Measurements from ENCODE around the gene AOPEP. TPM values are rescaled to one million over a fixed set of nuclear protein-coding genes. Genes with fewer than 3 reads are reported as not detected.
A peak's percentile ranks its signal among the peaks of the same experiment; 100 is the strongest.

AOPEP gene
- total RNA-seq, 2 experiments from 2014 or later = 13.5 to 17.0 TPM

- CTCF ChIA-PET = no interaction called here
- no peak for DNase-seq
- Mint-ChIP-seq H3K27ac (no peak overlapping the region), H3K36me3 (ENCODE audit: low read depth) (no peaks in the 10 kb centered on the region), H3K4me3 (no peak overlapping the region), H3K27me3 (no peaks in the 10 kb centered on the region), H3K9me3 (no peaks in the 10 kb centered on the region), H3K4me1 (peaks cover 10% of the 10 kb centered on the region)
- POLR2A ChIA-PET = no interaction called here
Measured at GRCh38 chr9:94985649-94986048, 259.1 kb downstream of the AOPEP start.

DNA sequence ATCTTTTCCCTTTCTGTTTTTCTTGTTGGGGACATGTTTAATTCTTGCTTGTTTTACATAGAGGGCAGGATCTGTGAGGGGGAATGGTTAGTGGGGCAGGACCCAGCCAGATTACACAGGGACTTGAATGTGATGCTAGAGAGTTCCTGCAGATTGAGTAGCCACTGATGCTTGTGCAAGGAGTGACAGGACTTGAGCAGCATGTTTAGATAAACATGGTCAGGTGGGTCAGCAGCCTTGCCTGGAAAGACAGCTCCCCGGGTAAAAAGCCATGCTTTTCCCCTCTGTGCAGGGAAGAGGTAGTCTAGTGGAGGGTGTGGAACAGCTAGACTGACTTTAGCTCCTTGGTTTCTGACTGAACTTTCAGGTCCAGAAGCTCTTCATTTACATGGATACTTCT lies 261.2 kb downstream of the AOPEP start:
- ChIA-PET POLR2A (no interaction called here), CTCF (no interaction called here)
- H3K9me3 Mint-ChIP-seq = no peaks in the 10 kb centered on the region
- H3K27ac Mint-ChIP-seq = no peak overlapping the region
- no peak overlapping the region for H3K4me3 Mint-ChIP-seq
- DNase-seq = no peak
- H3K36me3 Mint-ChIP-seq (ENCODE audit: low read depth) = no peaks in the 10 kb centered on the region
- H3K27me3 Mint-ChIP-seq = no peaks in the 10 kb centered on the region
- H3K4me1 Mint-ChIP-seq = peaks cover 10% of the 10 kb centered on the region

DNA sequence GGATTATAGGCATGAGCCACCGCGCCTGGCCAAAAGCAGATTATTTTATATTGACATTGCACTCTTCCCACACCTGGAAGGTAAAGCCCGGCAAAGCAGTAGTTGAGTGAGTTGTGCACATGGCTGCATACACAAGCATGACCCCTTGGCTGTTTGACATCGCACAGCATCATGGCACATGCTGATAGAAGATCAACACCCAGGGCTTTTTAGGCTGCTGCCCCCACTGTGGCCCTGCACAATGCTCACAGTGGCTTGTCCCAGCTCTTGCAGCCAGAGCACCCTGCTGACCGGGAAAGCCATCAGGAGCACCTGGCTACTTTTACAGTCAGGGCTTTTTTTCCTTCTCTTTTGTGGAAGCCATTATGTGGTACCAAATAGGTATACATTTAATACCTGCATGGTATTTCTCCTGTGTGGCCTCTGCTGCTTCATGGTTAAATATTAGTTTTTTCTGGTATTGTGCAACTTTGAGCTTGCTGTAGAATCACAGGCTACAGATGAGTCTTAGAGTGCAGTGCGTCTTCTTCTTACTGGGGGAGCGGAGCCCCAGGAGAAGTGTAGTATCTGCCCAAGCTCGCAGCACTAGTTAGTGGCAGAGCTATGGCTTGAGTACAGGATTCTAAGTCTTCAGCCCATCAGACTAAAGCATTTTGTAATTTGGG lies 264.5 kb downstream of the AOPEP start:
- POLR2A ChIA-PET = no interaction called here
- no peak for DNase-seq
- H3K27ac Mint-ChIP-seq = no peak overlapping the region
- H3K4me1 Mint-ChIP-seq = no peaks in the 10 kb centered on the region
- no peaks in the 10 kb centered on the region for H3K27me3 Mint-ChIP-seq
- no peaks in the 10 kb centered on the region for H3K36me3 Mint-ChIP-seq (ENCODE audit: low read depth)
- H3K4me3 Mint-ChIP-seq = no peak overlapping the region
- no peaks in the 10 kb centered on the region for H3K9me3 Mint-ChIP-seq
- CTCF ChIA-PET = no interaction called here

GRCh38 chr9:94991961-94992907 lies 265.7 kb downstream of the AOPEP start:
- Mint-ChIP-seq H3K4me3 (no peak overlapping the region), H3K9me3 (no peaks in the 10 kb centered on the region), H3K36me3 (ENCODE audit: low read depth) (no peaks in the 10 kb centered on the region), H3K27ac (no peak overlapping the region), H3K27me3 (no peaks in the 10 kb centered on the region), H3K4me1 (no peaks in the 10 kb centered on the region)
- DNase-seq = no peak
- CTCF ChIA-PET = no interaction called here
- POLR2A ChIA-PET = no interaction called here

GRCh38 chr9:94993160-94993820 lies 266.8 kb downstream of the AOPEP start:
- no peaks in the 10 kb centered on the region for H3K36me3 Mint-ChIP-seq (ENCODE audit: low read depth)
- no peak overlapping the region for H3K4me3 Mint-ChIP-seq
- no peaks in the 10 kb centered on the region for H3K27me3 Mint-ChIP-seq
- POLR2A ChIA-PET = no interaction called here
- no peaks in the 10 kb centered on the region for H3K9me3 Mint-ChIP-seq
- CTCF ChIA-PET = no interaction called here
- no peak overlapping the region for H3K27ac Mint-ChIP-seq
- no peaks in the 10 kb centered on the region for H3K4me1 Mint-ChIP-seq
- DNase-seq = no peak

- CTCF ChIA-PET = no interaction called here
- no peak for DNase-seq
- H3K27ac Mint-ChIP-seq = no peak overlapping the region
- no peak overlapping the region for H3K4me3 Mint-ChIP-seq
- H3K9me3 Mint-ChIP-seq = no peaks in the 10 kb centered on the region
- POLR2A ChIA-PET = no interaction called here
- no peaks in the 10 kb centered on the region for H3K27me3 Mint-ChIP-seq
- no peaks in the 10 kb centered on the region for H3K36me3 Mint-ChIP-seq (ENCODE audit: low read depth)
- no peaks in the 10 kb centered on the region for H3K4me1 Mint-ChIP-seq
Measured at GRCh38 chr9:94993821-94994165, 267.3 kb downstream of the AOPEP start.

DNA sequence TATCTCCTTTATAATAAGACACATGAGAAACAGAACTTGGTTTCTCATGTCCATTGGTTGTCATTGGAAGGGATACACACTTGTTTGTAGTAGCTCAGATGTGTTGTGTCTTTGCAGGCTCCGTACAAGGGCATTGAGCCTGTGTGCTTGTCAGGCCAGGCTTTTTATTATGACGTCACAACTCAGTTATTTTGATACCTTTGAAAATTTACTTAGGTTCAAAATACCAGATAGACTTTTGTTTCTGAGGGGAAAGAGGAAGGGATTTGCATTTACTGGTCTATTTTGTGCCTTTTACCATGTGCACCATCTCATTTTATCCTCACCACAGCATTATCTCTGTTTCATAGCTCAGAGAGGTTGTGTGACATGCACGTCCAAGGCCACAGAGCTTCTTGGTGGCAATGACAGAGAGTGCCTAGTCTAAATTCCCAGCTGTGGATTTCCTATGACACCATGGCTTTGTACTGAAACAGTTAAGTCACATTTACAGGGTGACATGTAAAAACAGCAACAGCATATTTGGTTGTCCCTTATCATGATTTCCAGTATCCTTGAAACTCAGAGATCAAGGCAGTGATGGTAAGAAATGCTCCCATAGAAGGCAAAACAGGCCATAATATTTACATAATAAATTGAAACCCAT lies 268.7 kb downstream of the AOPEP start:
- no peaks in the 10 kb centered on the region for H3K36me3 Mint-ChIP-seq (ENCODE audit: low read depth)
- no peaks in the 10 kb centered on the region for H3K4me1 Mint-ChIP-seq
- H3K9me3 Mint-ChIP-seq = no peaks in the 10 kb centered on the region
- no peak overlapping the region for H3K4me3 Mint-ChIP-seq
- DNase-seq = no peak
- no peaks in the 10 kb centered on the region for H3K27me3 Mint-ChIP-seq
- CTCF ChIA-PET = interaction anchor here (1.7 kb wide), 1 partner anchor 211 kb away, joined by 4 read pairs; no protein-coding TSS in a partner anchor
- POLR2A ChIA-PET = no interaction called here
- H3K27ac Mint-ChIP-seq = no peak overlapping the region

- Mint-ChIP-seq H3K4me3 (no peak overlapping the region), H3K36me3 (ENCODE audit: low read depth) (no peaks in the 10 kb centered on the region), H3K27me3 (peaks cover 6% of the 10 kb centered on the region), H3K27ac (no peak overlapping the region), H3K4me1 (no peaks in the 10 kb centered on the region), H3K9me3 (no peaks in the 10 kb centered on the region)
- ChIA-PET CTCF (no interaction called here), POLR2A (no interaction called here)
- no peak for DNase-seq
Measured at GRCh38 chr9:94996641-94997040, 270.1 kb downstream of the AOPEP start.

- no peak overlapping the region for H3K4me3 Mint-ChIP-seq
- no peaks in the 10 kb centered on the region for H3K9me3 Mint-ChIP-seq
- no peaks in the 10 kb centered on the region for H3K36me3 Mint-ChIP-seq (ENCODE audit: low read depth)
- POLR2A ChIA-PET = no interaction called here
- no peak overlapping the region for H3K27ac Mint-ChIP-seq
- CTCF ChIA-PET = no interaction called here
- H3K27me3 Mint-ChIP-seq = peaks cover 12% of the 10 kb centered on the region
- no peaks in the 10 kb centered on the region for H3K4me1 Mint-ChIP-seq
- no peak for DNase-seq
Measured at GRCh38 chr9:94997727-94998126, 271.2 kb downstream of the AOPEP start.

DNA sequence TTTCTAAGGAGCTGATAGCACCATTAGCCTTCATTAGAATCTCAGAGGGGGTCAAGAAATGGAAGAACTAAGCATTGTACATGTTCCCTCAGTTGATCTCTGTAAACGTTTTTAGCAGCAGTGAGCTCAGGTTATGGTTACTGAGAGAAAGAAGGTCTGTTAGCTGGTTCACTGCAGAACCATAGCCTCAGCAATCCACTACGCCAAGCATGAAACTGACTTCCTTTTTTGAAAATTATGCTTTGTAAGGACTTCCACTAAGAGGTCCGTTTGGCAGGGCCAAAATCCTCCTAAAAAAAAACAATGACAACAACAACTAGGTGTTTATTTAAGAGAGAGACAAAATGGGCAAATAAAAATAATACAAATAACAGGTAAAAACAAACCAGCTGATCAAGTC lies 273.3 kb downstream of the AOPEP start:
- Mint-ChIP-seq H3K27ac (no peak overlapping the region), H3K9me3 (no peaks in the 10 kb centered on the region), H3K4me1 (peaks cover 4% of the 10 kb centered on the region), H3K36me3 (ENCODE audit: low read depth) (no peaks in the 10 kb centered on the region), H3K27me3 (peaks cover 22% of the 10 kb centered on the region), H3K4me3 (no peak overlapping the region)
- DNase-seq = no peak
- ChIA-PET CTCF (no interaction called here), POLR2A (no interaction called here)

- no peak overlapping the region for H3K27ac Mint-ChIP-seq
- CTCF ChIA-PET = no interaction called here
- peaks cover 24% of the 10 kb centered on the region for H3K27me3 Mint-ChIP-seq
- H3K9me3 Mint-ChIP-seq = no peaks in the 10 kb centered on the region
- no peak for DNase-seq
- POLR2A ChIA-PET = no interaction called here
- H3K4me3 Mint-ChIP-seq = no peak overlapping the region
- H3K4me1 Mint-ChIP-seq = peaks cover 8% of the 10 kb centered on the region
- no peaks in the 10 kb centered on the region for H3K36me3 Mint-ChIP-seq (ENCODE audit: low read depth)
Measured at GRCh38 chr9:95000821-95001220, 274.3 kb downstream of the AOPEP start.

GRCh38 chr9:95001720-95002119 lies 275.2 kb downstream of the AOPEP start:
- Mint-ChIP-seq H3K9me3 (no peaks in the 10 kb centered on the region), H3K4me3 (no peak overlapping the region), H3K36me3 (ENCODE audit: low read depth) (peaks cover 3% of the 10 kb centered on the region), H3K27me3 (peaks cover 24% of the 10 kb centered on the region), H3K27ac (no peak overlapping the region), H3K4me1 (peaks cover 17% of the 10 kb centered on the region)
- ChIA-PET CTCF (no interaction called here), POLR2A (no interaction called here)
- no peak for DNase-seq

DNA sequence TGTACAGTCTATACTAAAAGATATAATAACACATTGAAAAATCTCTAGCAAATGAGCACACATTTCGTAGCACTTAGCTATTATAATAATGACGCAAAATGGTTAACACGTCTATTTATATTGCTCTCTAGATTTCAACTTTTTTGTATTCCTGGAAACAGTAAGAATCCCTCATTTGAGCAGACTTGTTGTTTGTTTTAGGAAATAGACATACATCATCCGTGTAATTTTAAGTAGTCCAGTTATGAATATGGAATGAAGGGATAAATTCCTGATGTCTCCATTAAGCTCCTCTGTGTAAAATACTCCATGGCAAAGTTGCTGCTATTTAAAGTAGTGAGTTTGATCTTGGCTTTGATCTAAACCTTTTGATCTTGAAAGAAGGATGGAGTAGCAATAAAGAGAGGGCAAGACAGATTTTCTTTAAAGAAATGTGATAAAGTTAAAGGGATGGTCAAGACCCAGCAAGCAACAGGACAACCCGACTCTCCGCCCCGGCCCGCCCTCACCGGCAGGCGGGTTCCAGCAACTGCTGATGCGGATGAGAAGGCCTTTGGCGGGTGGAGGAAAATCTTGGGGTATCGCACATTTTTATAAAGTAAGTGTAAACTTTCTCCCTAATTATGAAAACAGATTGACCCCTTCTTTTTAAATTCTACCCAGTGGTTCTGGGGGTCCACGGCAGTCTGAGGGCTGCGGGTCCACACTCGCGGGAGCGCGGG lies 277.4 kb downstream of the AOPEP start:
- peaks cover 32% of the 10 kb centered on the region for H3K4me1 Mint-ChIP-seq
- H3K9me3 Mint-ChIP-seq = no peaks in the 10 kb centered on the region
- POLR2A ChIA-PET = interaction anchor here (1.0 kb wide), 1 partner anchor 52 kb away, joined by 3 read pairs; no protein-coding TSS in a partner anchor
- peak overlapping the region; percentile 76 for H3K4me3 Mint-ChIP-seq
- peak; percentile 39 for DNase-seq
- H3K27ac Mint-ChIP-seq = peak overlapping the region; percentile 17
- CTCF ChIA-PET = interaction anchor here (1.0 to 1.6 kb wide), 2 partner anchors 124 to 127 kb away, joined by 4 to 7 read pairs; no protein-coding TSS in a partner anchor
- H3K36me3 Mint-ChIP-seq (ENCODE audit: low read depth) = peaks cover 14% of the 10 kb centered on the region
- peaks cover 24% of the 10 kb centered on the region for H3K27me3 Mint-ChIP-seq

Measured in activated CD4-positive, alpha-beta memory T cell treated with anti-CD3 and anti-CD28 coated beads, Interleukin-2, amount 10 ng/mL, durations not matched to agents 7 days and 5 days (primary cell).